Tibial nerve (tissue), 4 donors: ENCODE data around the gene CCDC174.

Experiments
- EP300 ChIP-seq, 2 donors: sonication (generic); formaldehyde crosslinking; IDR thresholded peaks; one replicate each; pipeline ENCODE4 v1.6.1; 2017; ENCODE audit warnings: antibody characterized with exemption in 2 of 2, mild to moderate bottlenecking in 1 of 2
- POLR2A ChIP-seq, 2 donors: fragments of 450-650 bp; IDR thresholded peaks; one replicate each; pipeline ENCODE4 v1.6.1; 2017; ENCODE audit warnings: antibody characterized with exemption in 2 of 2, mild to moderate bottlenecking in 2 of 2, moderate library complexity in 2 of 2
- TF ChIP-seq, protein P1 (sequence below), 5 experiments: fragments of 200-600 bp in 3 of 5; fragments of 450-650 bp in 2 of 5; sonication (generic) in 3 of 5; IDR thresholded peaks; one replicate each; pipeline ENCODE4 v1.5.1; 2016 to 2019; ENCODE audit warnings: antibody characterized with exemption in 5 of 5, mild to moderate bottlenecking in 3 of 5, moderate library complexity in 2 of 5

DNA sequence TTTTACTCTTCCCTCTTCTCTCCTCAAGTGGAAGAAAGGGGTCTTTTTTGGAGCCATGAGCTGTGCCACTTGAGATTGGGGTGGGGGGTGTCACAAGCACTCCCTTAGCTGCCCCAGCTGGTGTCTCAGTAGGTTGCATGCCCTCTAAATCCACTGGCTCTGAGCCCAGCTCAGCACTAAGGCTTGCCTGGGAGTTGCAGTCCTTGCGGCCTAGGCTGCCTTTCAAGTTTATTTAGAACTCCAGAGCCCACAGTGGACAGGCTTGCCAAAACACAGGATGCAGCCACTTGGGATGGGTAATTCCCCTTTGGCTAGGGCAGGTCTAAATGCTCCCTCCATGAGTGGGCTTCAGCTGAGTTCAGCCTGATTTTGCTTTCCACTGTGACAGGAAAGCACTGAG is 48.1 kb downstream of the CCDC174 start:
- TF ChIP-seq, protein P1, sequence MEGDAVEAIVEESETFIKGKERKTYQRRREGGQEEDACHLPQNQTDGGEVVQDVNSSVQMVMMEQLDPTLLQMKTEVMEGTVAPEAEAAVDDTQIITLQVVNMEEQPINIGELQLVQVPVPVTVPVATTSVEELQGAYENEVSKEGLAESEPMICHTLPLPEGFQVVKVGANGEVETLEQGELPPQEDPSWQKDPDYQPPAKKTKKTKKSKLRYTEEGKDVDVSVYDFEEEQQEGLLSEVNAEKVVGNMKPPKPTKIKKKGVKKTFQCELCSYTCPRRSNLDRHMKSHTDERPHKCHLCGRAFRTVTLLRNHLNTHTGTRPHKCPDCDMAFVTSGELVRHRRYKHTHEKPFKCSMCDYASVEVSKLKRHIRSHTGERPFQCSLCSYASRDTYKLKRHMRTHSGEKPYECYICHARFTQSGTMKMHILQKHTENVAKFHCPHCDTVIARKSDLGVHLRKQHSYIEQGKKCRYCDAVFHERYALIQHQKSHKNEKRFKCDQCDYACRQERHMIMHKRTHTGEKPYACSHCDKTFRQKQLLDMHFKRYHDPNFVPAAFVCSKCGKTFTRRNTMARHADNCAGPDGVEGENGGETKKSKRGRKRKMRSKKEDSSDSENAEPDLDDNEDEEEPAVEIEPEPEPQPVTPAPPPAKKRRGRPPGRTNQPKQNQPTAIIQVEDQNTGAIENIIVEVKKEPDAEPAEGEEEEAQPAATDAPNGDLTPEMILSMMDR (IDR thresholded peaks at IDR 0.05): no peak
- TF ChIP-seq POLR2A (IDR thresholded peaks at IDR 0.05) (no peak), EP300 (IDR thresholded peaks at IDR 0.05) (no peak)
